Measurements from ENCODE around the gene FERMT3. TPM values are rescaled to one million over a fixed set of nuclear protein-coding genes. Genes with fewer than 3 reads are reported as not detected.

Gene FERMT3
- total and polyA plus RNA-seq, 2 of the 13 experiments (the other 11 are each of a cell fraction or from before 2014, with no cell fraction given): 0.29 TPM; not detected in 1

- peak; percentile 18 for TF ChIP-seq ZSCAN9 (CRISPR knock-in tag; IDR thresholded peaks at IDR 0.05; ENCODE audit: borderline replicate concordance)
- TF ChIP-seq SOX13 (IDR thresholded peaks at IDR 0.05): no peak
- TF ChIP-seq SOX13 (CRISPR knock-in tag; conservative IDR thresholded peaks at IDR 0.05 in 1 of 2, IDR thresholded peaks at IDR 0.05 in 1 of 2): peak in 1 of 2 experiments; percentile 65; a peak in 2 of 4 replicates
- no peak for TF ChIP-seq ZNF292 (CRISPR knock-in tag; IDR thresholded peaks at IDR 0.05; ENCODE audit: borderline replicate concordance, low read depth)
- TF ChIP-seq CCDC6 (CRISPR knock-in tag; IDR thresholded peaks at IDR 0.05): no peak
- TF ChIP-seq ZNF432 (CRISPR knock-in tag; IDR thresholded peaks at IDR 0.05; ENCODE audit: borderline replicate concordance): no peak
- TF ChIP-seq ISX (CRISPR knock-in tag; conservative IDR thresholded peaks at IDR 0.05): no peak
- 0 out of 2 replicates have a peak, but pooled peaks have one; percentile 36 for TF ChIP-seq PPARG (CRISPR knock-in tag; conservative IDR thresholded peaks at IDR 0.05)
- peak; percentile 95 for TF ChIP-seq SAP130 (CRISPR knock-in tag; IDR thresholded peaks at IDR 0.05; ENCODE audit: low read depth)
- no peak for TF ChIP-seq ZNF724P (CRISPR knock-in tag; IDR thresholded peaks at IDR 0.05; ENCODE audit: borderline replicate concordance)
- TF ChIP-seq PHF8 (CRISPR knock-in tag; IDR thresholded peaks at IDR 0.05): no peak
- TF ChIP-seq CREM (IDR thresholded peaks at IDR 0.05): no peak
- no peak for TF ChIP-seq CREM (CRISPR knock-in tag; IDR thresholded peaks at IDR 0.05)
- TF ChIP-seq ZNF296 (CRISPR knock-in tag; conservative IDR thresholded peaks at IDR 0.05): no peak
- no peak for TF ChIP-seq LBX2 (CRISPR knock-in tag; IDR thresholded peaks at IDR 0.05; ENCODE audit: borderline replicate concordance)
- TF ChIP-seq DR1 (CRISPR knock-in tag; IDR thresholded peaks at IDR 0.05): peak; percentile 40; the same call in 1 of the 2 replicates
- TF ChIP-seq ZNF703 (CRISPR knock-in tag; IDR thresholded peaks at IDR 0.05; ENCODE audit: borderline replicate concordance): peak; percentile 50; the same call in 1 of the 2 replicates
- TF ChIP-seq SKIL (CRISPR knock-in tag; IDR thresholded peaks at IDR 0.05; ENCODE audit: borderline replicate concordance): peak; percentile 96
- TF ChIP-seq POLR2AphosphoS5 (IDR thresholded peaks at IDR 0.05; ENCODE audit: low read depth, low read length): peak; percentile 25; the same call in 1 of the 2 replicates
- TF ChIP-seq RCOR2 (CRISPR knock-in tag; IDR thresholded peaks at IDR 0.05): no peak
- TF ChIP-seq ZNF446 (CRISPR knock-in tag; IDR thresholded peaks at IDR 0.05): no peak
- peak; percentile 62; the same call in 1 of the 2 replicates for TF ChIP-seq ZNF350 (CRISPR knock-in tag; IDR thresholded peaks at IDR 0.05; ENCODE audit: borderline replicate concordance, low read depth)
- TF ChIP-seq FLYWCH1 (CRISPR knock-in tag; IDR thresholded peaks at IDR 0.05): no peak
- no peak for TF ChIP-seq ADNP (CRISPR knock-in tag; IDR thresholded peaks at IDR 0.05)
- peak; percentile 56; the same call in 1 of the 2 replicates for TF ChIP-seq RXRA (CRISPR knock-in tag; IDR thresholded peaks at IDR 0.05)
- no peak for TF ChIP-seq ZNF674 (CRISPR knock-in tag; IDR thresholded peaks at IDR 0.05; ENCODE audit: low read depth)
- TF ChIP-seq ZNF513 (CRISPR knock-in tag; conservative IDR thresholded peaks at IDR 0.05): no peak
Observed at GRCh38 chr11:64237484-64237951, 31.0 kb downstream of the FERMT3 start (continued).
